ENCODE data around the gene KCNIP1. TPM values are rescaled to one million over a fixed set of nuclear protein-coding genes. Genes with fewer than 3 reads are reported as not detected.

KCNIP1 gene
- total RNA-seq, 4 donors from 2014 or later: 0.94 to 1.6 (median 1.1) TPM; not detected in 1

- 70 to 83% methylated on average over 7 to 8 of the region's 8 CpGs for WGBS, 2 donors (ENCODE audit: low coverage in 1 of 2)
- TF ChIP-seq EP300 (IDR thresholded peaks at IDR 0.05) (no peak), CTCF (IDR thresholded peaks at IDR 0.05) (no peak), POLR2AphosphoS5 (IDR thresholded peaks at IDR 0.05) (no peak), POLR2A (IDR thresholded peaks at IDR 0.05) (no peak)
- Histone ChIP-seq H3K27ac (no peak overlapping the region), H3K27me3 (peaks cover 26% of the 10 kb centered on the region), H3K36me3 (no peaks in the 10 kb centered on the region), H3K4me1 (no peaks in the 10 kb centered on the region), H3K4me3 (no peak overlapping the region), H3K9me3 (no peaks in the 10 kb centered on the region)
- no peak for ATAC-seq
These were observed 32.9 kb upstream of the KCNIP1 start for GRCh38 chr5:170470808-170471404.

DNA sequence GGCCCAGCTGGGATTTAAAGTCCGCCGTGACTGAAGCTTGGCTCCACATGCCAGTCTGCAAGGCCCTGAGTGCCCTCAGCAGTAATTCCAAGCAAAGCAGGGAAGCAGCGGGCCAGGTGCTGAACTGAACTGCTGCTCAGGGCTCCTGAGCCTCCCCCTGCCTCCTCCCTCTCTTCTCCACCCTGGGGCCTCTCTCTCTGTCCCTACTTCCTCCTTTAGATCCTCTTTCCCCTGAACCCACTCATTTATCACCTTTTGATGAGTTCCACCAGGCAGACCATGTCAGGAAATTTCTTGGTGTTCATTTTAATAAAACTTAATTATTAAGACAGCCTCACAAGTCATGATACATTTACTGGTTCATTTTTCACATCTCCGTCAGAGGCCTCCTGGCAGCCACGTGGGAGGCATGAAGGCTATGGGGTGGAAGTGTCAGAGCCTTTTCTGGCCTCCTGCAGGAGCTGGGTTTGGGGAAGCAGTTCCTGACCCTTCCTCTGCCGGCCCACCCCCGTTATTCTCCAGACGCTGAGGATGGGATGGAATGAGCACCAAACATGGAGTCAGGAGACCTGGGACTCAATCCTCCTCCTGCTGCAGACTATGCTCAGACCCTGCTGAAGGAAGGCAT is 32.2 kb upstream of the KCNIP1 start:
- WGBS, 2 donors (ENCODE audit: low coverage in 1 of 2): 60 to 64% methylated on average over 4 of the region's 8 CpGs
- Histone ChIP-seq H3K9me3 (no peaks in the 10 kb centered on the region), H3K4me1 (no peaks in the 10 kb centered on the region), H3K27me3 (peaks cover 26% of the 10 kb centered on the region), H3K36me3 (no peaks in the 10 kb centered on the region), H3K4me3 (no peak overlapping the region), H3K27ac (no peak overlapping the region)
- TF ChIP-seq POLR2AphosphoS5 (IDR thresholded peaks at IDR 0.05): no peak
- TF ChIP-seq CTCF (IDR thresholded peaks at IDR 0.05): no peak
- no peak for TF ChIP-seq POLR2A (IDR thresholded peaks at IDR 0.05)
- TF ChIP-seq EP300 (IDR thresholded peaks at IDR 0.05): no peak
- ATAC-seq: no peak

DNA sequence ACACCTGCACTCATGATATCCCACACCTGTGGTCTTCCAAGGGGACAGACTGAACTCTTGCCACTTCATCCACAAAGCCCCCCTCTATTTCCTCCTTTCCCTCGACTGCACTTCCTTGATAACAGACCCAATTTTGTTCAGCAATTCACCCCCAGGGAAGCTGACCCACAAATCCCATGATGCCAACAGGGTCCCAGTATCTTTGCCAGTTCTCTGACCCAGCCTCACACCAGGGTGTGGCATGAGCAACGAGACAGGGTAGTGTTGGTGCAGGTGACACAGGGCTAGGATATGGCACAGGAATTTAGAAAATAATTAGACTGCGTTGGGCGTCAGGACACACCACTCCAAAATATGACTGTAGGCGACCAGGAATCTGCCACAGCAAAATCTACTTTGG is 30.2 kb upstream of the KCNIP1 start:
- Histone ChIP-seq H3K4me1 (no peaks in the 10 kb centered on the region), H3K27ac (no peak overlapping the region), H3K27me3 (peaks cover 26% of the 10 kb centered on the region), H3K36me3 (no peaks in the 10 kb centered on the region), H3K9me3 (no peaks in the 10 kb centered on the region), H3K4me3 (no peak overlapping the region)
- no peak for TF ChIP-seq EP300 (IDR thresholded peaks at IDR 0.05)
- TF ChIP-seq CTCF (IDR thresholded peaks at IDR 0.05): no peak
- no peak for TF ChIP-seq POLR2AphosphoS5 (IDR thresholded peaks at IDR 0.05)
- TF ChIP-seq POLR2A (IDR thresholded peaks at IDR 0.05): no peak
- no peak for ATAC-seq
- WGBS, 2 donors (ENCODE audit: low coverage in 1 of 2): 29 to 52% methylated on average over 1 to 5 of the region's 5 CpGs

GRCh38 chr5:170474489-170475274 is 29.1 kb upstream of the KCNIP1 start:
- TF ChIP-seq POLR2A (IDR thresholded peaks at IDR 0.05): no peak
- TF ChIP-seq CTCF (IDR thresholded peaks at IDR 0.05): no peak
- no peak for TF ChIP-seq POLR2AphosphoS5 (IDR thresholded peaks at IDR 0.05)
- no peak for TF ChIP-seq EP300 (IDR thresholded peaks at IDR 0.05)
- WGBS, 2 donors (ENCODE audit: low coverage in 1 of 2): 92 to 97% methylated on average over 5 to 9 of the region's 12 CpGs
- H3K36me3 ChIP-seq: no peaks in the 10 kb centered on the region

More at GRCh38 chr5:170474489-170475274, 29.1 kb upstream of the KCNIP1 start:
- Histone ChIP-seq H3K4me1 (no peaks in the 10 kb centered on the region), H3K9me3 (no peaks in the 10 kb centered on the region), H3K4me3 (no peak overlapping the region), H3K27ac (no peak overlapping the region), H3K27me3 (peaks cover 26% of the 10 kb centered on the region)
- no peak for ATAC-seq

All from gastroesophageal sphincter (tissue), 4 donors.